GM23248 (cell line): ENCODE measurements around the gene WIPI1.

ENCODE experiments used
- EZH2 ChIP-seq: fragments of 200-600 bp; sonication (generic); IDR thresholded peaks from 2 replicates; pipeline ENCODE4 v1.6.1; 2018; ENCODE audit warnings: antibody characterized with exemption, mild to moderate bottlenecking; ENCODE audit not compliant: insufficient read depth, poor library complexity, severe bottlenecking
- EZH2phosphoT487 ChIP-seq: fragments of 200-600 bp; sonication (generic); IDR thresholded peaks from 2 replicates; pipeline ENCODE4 v1.6.1; 2018; ENCODE audit warnings: antibody characterized with exemption, moderate library complexity, mild to moderate bottlenecking, low read depth; ENCODE audit not compliant: insufficient read depth

DNA sequence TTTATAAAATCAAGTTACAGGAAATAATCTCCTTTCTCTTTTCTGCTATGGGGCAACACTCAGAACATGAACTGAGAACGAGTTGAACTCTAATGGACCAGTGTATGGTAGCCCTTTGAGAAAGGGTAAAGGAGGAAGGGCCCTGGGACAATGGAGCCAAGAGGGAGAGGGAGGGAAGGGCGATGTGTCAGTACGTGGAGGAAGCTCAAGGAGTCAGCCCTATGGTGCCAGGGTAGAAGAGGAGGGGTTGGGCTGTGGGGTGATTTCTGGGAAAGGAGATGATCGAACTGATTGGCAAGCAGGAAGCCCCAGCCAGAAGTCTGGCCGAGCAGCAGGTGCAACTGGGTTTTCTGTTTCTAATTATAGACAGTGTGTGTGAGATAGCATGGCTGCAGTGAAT is 4.3 kb upstream of the WIPI1 start:
- TF ChIP-seq EZH2 (no peak), EZH2phosphoT487 (no peak)
